Measurements from ENCODE around the gene ASB16. TPM values are rescaled to one million over a fixed set of nuclear protein-coding genes. Genes with fewer than 3 reads are reported as not detected.

The ASB16 gene
- total and polyA plus RNA-seq, 9 of the 15 experiments (the other 6 are each of a cell fraction or from before 2014, with no cell fraction given), result 0.03 to 0.07 TPM; not detected in 7

DNA sequence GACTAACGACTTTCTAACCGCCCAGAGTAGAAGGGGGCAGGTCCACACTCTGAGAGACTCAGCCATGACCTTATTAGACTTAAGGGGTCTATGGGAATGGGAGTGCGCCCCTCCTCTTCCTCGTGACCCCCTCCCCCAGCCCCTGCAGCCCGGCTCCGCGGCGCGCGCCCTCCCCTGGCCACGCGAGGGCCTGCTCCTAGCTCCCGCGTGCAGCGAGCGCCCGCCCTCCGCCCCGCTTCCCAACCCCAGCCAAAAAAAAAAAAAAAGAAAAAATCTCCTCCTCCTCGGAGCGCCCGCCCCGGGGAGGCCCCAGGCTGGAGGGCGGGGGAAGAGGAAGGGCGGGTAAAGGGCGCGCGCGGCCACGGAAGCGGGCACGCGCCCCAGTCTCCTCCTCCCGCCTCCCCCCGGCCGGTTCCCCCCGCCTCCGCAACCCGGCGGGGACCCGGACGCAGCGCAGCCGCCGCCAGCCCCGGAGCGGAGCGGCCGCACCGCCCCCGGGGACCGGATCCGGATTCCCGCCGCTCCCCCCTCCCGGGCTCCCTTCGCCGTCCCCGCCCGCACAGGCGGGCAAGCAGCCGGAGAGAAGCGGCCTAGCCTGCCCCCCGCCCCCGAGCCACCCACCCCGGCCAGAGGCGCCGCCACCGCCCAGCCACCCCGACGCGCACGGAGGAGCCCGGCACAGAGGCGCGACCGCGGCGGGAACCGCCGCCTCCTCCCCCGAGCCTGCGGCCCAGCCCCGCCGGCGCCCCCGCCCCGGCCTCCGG is 48.0 kb downstream of the ASB16 start (continued):
- TF ChIP-seq HCFC1 (IDR thresholded peaks at IDR 0.05; ENCODE audit: low read depth, low read length) (no peak), PRMT5 (CRISPR knock-in tag; IDR thresholded peaks at IDR 0.05) (no peak), HDAC3 (IDR thresholded peaks at IDR 0.05; ENCODE audit: borderline replicate concordance, partially characterized antibody) (no peak), MCM3 (IDR thresholded peaks at IDR 0.05) (no peak), ZNF740 (CRISPR knock-in tag; IDR thresholded peaks at IDR 0.05) (0 out of 2 replicates have a peak, but pooled peaks have one; percentile 11), ZNF740 (tag; IDR thresholded peaks at IDR 0.05) (no peak), E2F6 (IDR thresholded peaks at IDR 0.05; ENCODE audit: borderline replicate concordance in 1 of 2, extremely low read depth in 1 of 2, insufficient read depth in 1 of 2, insufficient read length in 1 of 2, low read depth in 1 of 2, low read length in 1 of 2, poor library complexity in 1 of 2, severe bottlenecking in 1 of 2) (peak; percentile 27 to 73), ERF (CRISPR knock-in tag; IDR thresholded peaks at IDR 0.05) (no peak), ZBTB1 (CRISPR knock-in tag; IDR thresholded peaks at IDR 0.05; ENCODE audit: borderline replicate concordance, low read depth) (peak; percentile 93), E2F3 (CRISPR knock-in tag; IDR thresholded peaks at IDR 0.05) (no peak), SMAD1 (IDR thresholded peaks at IDR 0.05; ENCODE audit: low read depth, low read length, partially characterized antibody) (no peak), NEUROD1 (IDR thresholded peaks at IDR 0.05; ENCODE audit: borderline replicate concordance, low read depth, low read length, partially characterized antibody) (peak; percentile 24), EP400 (IDR thresholded peaks at IDR 0.05) (no peak), HNRNPUL1 (IDR thresholded peaks at IDR 0.05; ENCODE audit: low read length) (no peak), GATAD2B (IDR thresholded peaks at IDR 0.05; ENCODE audit: borderline replicate concordance) (no peak), STAG1 (CRISPR knock-in tag; IDR thresholded peaks at IDR 0.05; ENCODE audit: borderline replicate concordance) (no peak), TAF1 (IDR thresholded peaks at IDR 0.05; ENCODE audit: control insufficient read depth, extremely low read depth, insufficient read depth, low read length, severe bottlenecking) (peak; percentile 40)
- TF ChIP-seq, protein P1, sequence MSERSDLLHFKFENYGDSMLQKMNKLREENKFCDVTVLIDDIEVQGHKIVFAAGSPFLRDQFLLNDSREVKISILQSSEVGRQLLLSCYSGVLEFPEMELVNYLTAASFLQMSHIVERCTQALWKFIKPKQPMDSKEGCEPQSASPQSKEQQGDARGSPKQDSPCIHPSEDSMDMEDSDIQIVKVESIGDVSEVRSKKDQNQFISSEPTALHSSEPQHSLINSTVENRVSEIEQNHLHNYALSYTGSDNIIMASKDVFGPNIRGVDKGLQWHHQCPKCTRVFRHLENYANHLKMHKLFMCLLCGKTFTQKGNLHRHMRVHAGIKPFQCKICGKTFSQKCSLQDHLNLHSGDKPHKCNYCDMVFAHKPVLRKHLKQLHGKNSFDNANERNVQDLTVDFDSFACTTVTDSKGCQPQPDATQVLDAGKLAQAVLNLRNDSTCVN (CRISPR knock-in tag; IDR thresholded peaks at IDR 0.05), result no peak
- TF ChIP-seq, protein P2, sequence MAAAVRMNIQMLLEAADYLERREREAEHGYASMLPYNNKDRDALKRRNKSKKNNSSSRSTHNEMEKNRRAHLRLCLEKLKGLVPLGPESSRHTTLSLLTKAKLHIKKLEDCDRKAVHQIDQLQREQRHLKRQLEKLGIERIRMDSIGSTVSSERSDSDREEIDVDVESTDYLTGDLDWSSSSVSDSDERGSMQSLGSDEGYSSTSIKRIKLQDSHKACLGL (CRISPR knock-in tag; IDR thresholded peaks at IDR 0.05; ENCODE audit: borderline replicate concordance, poor library complexity, severe bottlenecking), result no peak
